ENCODE data around the gene CDC26. TPM values are rescaled to one million over a fixed set of nuclear protein-coding genes. Genes with fewer than 3 reads are reported as not detected.

CDC26 gene
- total RNA-seq, 1 experiment from 2014 or later: 32.4 TPM

DNA sequence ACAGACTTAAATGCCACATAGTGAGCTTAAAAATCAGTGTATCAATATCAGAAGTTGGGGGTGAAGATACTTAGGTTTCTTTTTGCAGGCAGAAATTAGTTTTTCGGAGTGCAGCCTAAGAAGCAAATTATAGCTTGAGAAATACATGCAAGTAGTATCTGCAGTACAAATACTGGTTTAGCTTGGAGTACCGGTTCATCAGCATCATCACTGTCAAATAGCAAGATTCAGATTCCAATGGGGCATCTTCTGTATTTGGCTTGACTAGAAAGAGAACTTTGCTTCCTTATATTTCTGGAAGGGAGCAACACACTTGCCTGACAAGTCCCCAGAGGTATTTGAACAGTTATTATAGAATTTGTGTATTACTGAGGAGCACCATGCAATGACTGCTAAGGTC lies 34.2 kb downstream of the CDC26 start:
- BruUV-seq (replicated peaks): no TSS peak
- Histone ChIP-seq H4K20me1 (ENCODE audit: low read length) (no peaks in the 10 kb centered on the region), H2AFZ (ENCODE audit: low read length) (no peak overlapping the region), H3K4me1 (ENCODE audit: insufficient read depth, low read length) (no peaks in the 10 kb centered on the region), H3K4me3 (ENCODE audit: low read length) (no peak overlapping the region), H3K79me2 (ENCODE audit: low read length) (no peaks in the 10 kb centered on the region), H3K9me3 (ENCODE audit: low read length) (no peaks in the 10 kb centered on the region), H3K27ac (ENCODE audit: low read length) (no peak overlapping the region), H3K36me3 (ENCODE audit: low read depth, low read length) (no peaks in the 10 kb centered on the region), H3F3A (ENCODE audit: low read length, unreplicated experiment) (no peaks in the 10 kb centered on the region), H3K4me2 (ENCODE audit: low read length) (no peak overlapping the region), H3K27me3 (ENCODE audit: low read length) (no peaks in the 10 kb centered on the region), H3K9me2 (replicated peaks; ENCODE audit: low read length) (no peaks in the 10 kb centered on the region), H3K9ac (ENCODE audit: low read length) (no peak overlapping the region)
- ChIA-PET CTCF (no interaction called here), POLR2A (ENCODE audit: unreplicated experiment) (no interaction called here)
- no peak for ATAC-seq
- DNase-seq: no peak
- intact Hi-C loops (cut with micrococcal nuclease): no loop called here
- TF ChIP-seq EZH2 (IDR thresholded peaks at IDR 0.05; ENCODE audit: low read length, unreplicated experiment) (no peak), EZH2phosphoT487 (IDR thresholded peaks at IDR 0.05; ENCODE audit: borderline replicate concordance, low read length) (no peak)
- TF ChIP-seq, protein P1, sequence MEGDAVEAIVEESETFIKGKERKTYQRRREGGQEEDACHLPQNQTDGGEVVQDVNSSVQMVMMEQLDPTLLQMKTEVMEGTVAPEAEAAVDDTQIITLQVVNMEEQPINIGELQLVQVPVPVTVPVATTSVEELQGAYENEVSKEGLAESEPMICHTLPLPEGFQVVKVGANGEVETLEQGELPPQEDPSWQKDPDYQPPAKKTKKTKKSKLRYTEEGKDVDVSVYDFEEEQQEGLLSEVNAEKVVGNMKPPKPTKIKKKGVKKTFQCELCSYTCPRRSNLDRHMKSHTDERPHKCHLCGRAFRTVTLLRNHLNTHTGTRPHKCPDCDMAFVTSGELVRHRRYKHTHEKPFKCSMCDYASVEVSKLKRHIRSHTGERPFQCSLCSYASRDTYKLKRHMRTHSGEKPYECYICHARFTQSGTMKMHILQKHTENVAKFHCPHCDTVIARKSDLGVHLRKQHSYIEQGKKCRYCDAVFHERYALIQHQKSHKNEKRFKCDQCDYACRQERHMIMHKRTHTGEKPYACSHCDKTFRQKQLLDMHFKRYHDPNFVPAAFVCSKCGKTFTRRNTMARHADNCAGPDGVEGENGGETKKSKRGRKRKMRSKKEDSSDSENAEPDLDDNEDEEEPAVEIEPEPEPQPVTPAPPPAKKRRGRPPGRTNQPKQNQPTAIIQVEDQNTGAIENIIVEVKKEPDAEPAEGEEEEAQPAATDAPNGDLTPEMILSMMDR (conservative IDR thresholded peaks at IDR 0.05; ENCODE audit: low read depth, low read length): no peak

DNA sequence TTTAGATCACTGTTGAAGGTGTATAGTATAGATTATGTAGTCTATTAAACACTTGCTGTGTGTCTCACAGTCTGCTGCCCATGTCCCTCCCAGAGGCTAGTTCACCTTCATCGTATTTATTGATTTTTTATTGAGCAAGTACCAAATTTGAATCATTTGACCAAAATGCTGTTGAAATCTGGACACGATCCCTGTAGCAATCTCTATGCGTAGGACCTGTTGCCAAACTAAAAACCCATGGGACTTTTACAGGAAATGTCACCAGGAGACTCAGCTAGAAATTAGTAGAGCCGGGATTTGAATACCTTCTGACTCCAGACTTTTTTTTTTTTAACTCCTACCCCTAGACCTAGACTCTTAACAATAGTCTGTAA lies 36.5 kb downstream of the CDC26 start:
- H3K4me1 ChIP-seq (ENCODE audit: insufficient read depth, low read length): no peaks in the 10 kb centered on the region
- H3K4me3 ChIP-seq (ENCODE audit: low read length): no peak overlapping the region
- no peak overlapping the region for H3K4me2 ChIP-seq (ENCODE audit: low read length)
- ATAC-seq (no peak), DNase-seq (no peak)
- H3K9ac ChIP-seq (ENCODE audit: low read length): no peak overlapping the region
- no peaks in the 10 kb centered on the region for H4K20me1 ChIP-seq (ENCODE audit: low read length)
- H3K36me3 ChIP-seq (ENCODE audit: low read depth, low read length): no peaks in the 10 kb centered on the region
- no peaks in the 10 kb centered on the region for H3F3A ChIP-seq (ENCODE audit: low read length, unreplicated experiment)
- POLR2A ChIA-PET (ENCODE audit: unreplicated experiment): no interaction called here
- no peaks in the 10 kb centered on the region for H3K27me3 ChIP-seq (ENCODE audit: low read length)
- no peak overlapping the region for H2AFZ ChIP-seq (ENCODE audit: low read length)
- no peak overlapping the region for H3K27ac ChIP-seq (ENCODE audit: low read length)
- TF ChIP-seq EZH2 (IDR thresholded peaks at IDR 0.05; ENCODE audit: low read length, unreplicated experiment) (no peak), EZH2phosphoT487 (IDR thresholded peaks at IDR 0.05; ENCODE audit: borderline replicate concordance, low read length) (no peak)
- TF ChIP-seq, protein P1 (conservative IDR thresholded peaks at IDR 0.05; ENCODE audit: low read depth, low read length): no peak
- intact Hi-C loops (cut with micrococcal nuclease): no loop called here
- BruUV-seq (replicated peaks): no TSS peak
- H3K9me3 ChIP-seq (ENCODE audit: low read length): no peaks in the 10 kb centered on the region
- CTCF ChIA-PET: no interaction called here
- H3K9me2 ChIP-seq (replicated peaks; ENCODE audit: low read length): no peaks in the 10 kb centered on the region
- no peaks in the 10 kb centered on the region for H3K79me2 ChIP-seq (ENCODE audit: low read length)

DNA sequence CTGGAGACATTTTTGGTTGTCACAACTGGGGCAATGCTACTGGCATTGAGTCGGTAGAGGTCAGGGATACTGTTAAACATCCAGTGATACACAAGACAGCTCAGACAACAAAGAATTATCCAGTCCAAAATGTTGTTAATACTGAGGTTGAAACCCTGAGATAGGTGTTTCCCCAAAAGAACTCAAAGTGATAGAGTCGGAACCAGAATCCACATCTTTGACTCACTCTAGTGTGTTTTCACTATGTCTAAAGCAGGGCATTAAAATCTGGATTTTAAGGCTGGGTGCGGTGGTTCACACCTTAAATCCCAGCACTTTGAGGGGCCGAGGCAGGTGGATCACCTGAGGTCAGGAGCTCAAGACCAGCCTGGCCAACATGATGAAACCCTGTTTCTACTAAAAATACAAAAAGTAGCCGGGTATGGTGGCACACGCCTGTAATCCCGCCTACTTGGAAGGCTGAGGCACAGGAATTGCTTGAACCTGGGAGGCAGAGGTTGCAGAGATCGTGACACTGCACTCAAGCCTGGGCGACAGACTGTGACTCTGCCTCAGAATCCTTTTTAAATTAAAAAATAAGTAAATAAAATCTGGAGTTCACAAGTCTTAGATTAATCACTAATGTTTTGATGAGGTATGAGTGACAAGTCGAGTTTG lies 37.0 kb downstream of the CDC26 start:
- Histone ChIP-seq H3K79me2 (ENCODE audit: low read length) (no peaks in the 10 kb centered on the region), H3K27me3 (ENCODE audit: low read length) (no peaks in the 10 kb centered on the region), H3K4me1 (ENCODE audit: insufficient read depth, low read length) (no peaks in the 10 kb centered on the region), H3K9ac (ENCODE audit: low read length) (no peak overlapping the region), H3K9me3 (ENCODE audit: low read length) (no peaks in the 10 kb centered on the region), H3K36me3 (ENCODE audit: low read depth, low read length) (no peaks in the 10 kb centered on the region), H3K9me2 (replicated peaks; ENCODE audit: low read length) (no peaks in the 10 kb centered on the region), H3K27ac (ENCODE audit: low read length) (no peak overlapping the region), H2AFZ (ENCODE audit: low read length) (no peak overlapping the region), H3K4me2 (ENCODE audit: low read length) (no peak overlapping the region), H4K20me1 (ENCODE audit: low read length) (no peaks in the 10 kb centered on the region), H3K4me3 (ENCODE audit: low read length) (no peak overlapping the region), H3F3A (ENCODE audit: low read length, unreplicated experiment) (no peaks in the 10 kb centered on the region)
- ATAC-seq: no peak
- TF ChIP-seq, protein P1 (conservative IDR thresholded peaks at IDR 0.05; ENCODE audit: low read depth, low read length): no peak
- TF ChIP-seq EZH2 (IDR thresholded peaks at IDR 0.05; ENCODE audit: low read length, unreplicated experiment): no peak
- no peak for TF ChIP-seq EZH2phosphoT487 (IDR thresholded peaks at IDR 0.05; ENCODE audit: borderline replicate concordance, low read length)
- BruUV-seq (replicated peaks): no TSS peak
- DNase-seq: no peak
- CTCF ChIA-PET: no interaction called here
- intact Hi-C loops (cut with micrococcal nuclease): no loop called here
- POLR2A ChIA-PET (ENCODE audit: unreplicated experiment): no interaction called here

Data from PC-3 (cell line).